ENCODE results near the gene MAPKBP1.

Gene MAPKBP1

GRCh38 chr15:41847981-41848380, 73.7 kb downstream of the MAPKBP1 start:
- DNase-seq (ENCODE audit: low spot score) (no peak), FAIRE-seq (no peak)

GRCh38 chr15:41848631-41849030, 74.3 kb downstream of the MAPKBP1 start:
- FAIRE-seq, result no peak
- no peak for DNase-seq (ENCODE audit: low spot score)

- FAIRE-seq (no peak), DNase-seq (ENCODE audit: low spot score) (no peak)
Measured at GRCh38 chr15:41849204-41849603, 74.9 kb downstream of the MAPKBP1 start.

GRCh38 chr15:41849861-41850260, 75.6 kb downstream of the MAPKBP1 start:
- DNase-seq (ENCODE audit: low spot score), result no peak
- no peak for FAIRE-seq

- DNase-seq (ENCODE audit: low spot score), result no peak
- no peak for FAIRE-seq
Measured at GRCh38 chr15:41850482-41851166, 76.3 kb downstream of the MAPKBP1 start.

GRCh38 chr15:41851167-41851523, 76.9 kb downstream of the MAPKBP1 start:
- no peak for FAIRE-seq
- no peak for DNase-seq (ENCODE audit: low spot score)

GRCh38 chr15:41851755-41852370, 77.6 kb downstream of the MAPKBP1 start:
- DNase-seq (ENCODE audit: low spot score), result no peak
- FAIRE-seq, result no peak

GRCh38 chr15:41852736-41853590, 78.7 kb downstream of the MAPKBP1 start:
- DNase-seq (ENCODE audit: low spot score) (no peak), FAIRE-seq (no peak)

- DNase-seq (ENCODE audit: low spot score) (no peak), FAIRE-seq (no peak)
Measured at GRCh38 chr15:41853831-41854230, 79.5 kb downstream of the MAPKBP1 start.

- DNase-seq (ENCODE audit: low spot score) (no peak), FAIRE-seq (no peak)
Measured at GRCh38 chr15:41854443-41854842, 80.2 kb downstream of the MAPKBP1 start.

- DNase-seq (ENCODE audit: low spot score), result no peak
- no peak for FAIRE-seq
Measured at GRCh38 chr15:41855261-41855961, 81.1 kb downstream of the MAPKBP1 start.

- DNase-seq (ENCODE audit: low spot score), result no peak
- no peak for FAIRE-seq
Measured at GRCh38 chr15:41856262-41856661, 82.0 kb downstream of the MAPKBP1 start.

- FAIRE-seq (no peak), DNase-seq (ENCODE audit: low spot score) (no peak)
Measured at GRCh38 chr15:41856716-41857115, 82.4 kb downstream of the MAPKBP1 start.

- FAIRE-seq, result no peak
Measured at GRCh38 chr15:41857316-41857715, 83.0 kb downstream of the MAPKBP1 start.

GRCh38 chr15:41858756-41859155, 84.5 kb downstream of the MAPKBP1 start:
- no peak for FAIRE-seq
- DNase-seq (ENCODE audit: low spot score), result no peak

More at GRCh38 chr15:41857316-41857715, 83.0 kb downstream of the MAPKBP1 start:
- DNase-seq (ENCODE audit: low spot score), result no peak

GRCh38 chr15:41860049-41860828, 86.0 kb downstream of the MAPKBP1 start:
- no peak for FAIRE-seq

GRCh38 chr15:41861736-41862356, 87.6 kb downstream of the MAPKBP1 start:
- FAIRE-seq (no peak), DNase-seq (ENCODE audit: low spot score) (no peak)

More at GRCh38 chr15:41860049-41860828, 86.0 kb downstream of the MAPKBP1 start:
- DNase-seq (ENCODE audit: low spot score), result no peak

- no peak for DNase-seq (ENCODE audit: low spot score)
Measured at GRCh38 chr15:41862515-41863116, 88.3 kb downstream of the MAPKBP1 start.

GRCh38 chr15:41865490-41866055, 91.3 kb downstream of the MAPKBP1 start:
- FAIRE-seq (no peak), DNase-seq (ENCODE audit: low spot score) (no peak)

More at GRCh38 chr15:41862515-41863116, 88.3 kb downstream of the MAPKBP1 start:
- no peak for FAIRE-seq

All from urothelium cell line (cell line).